GM18873 (cell line): ENCODE results near the gene EXOC2.

Experiments
- ATAC-seq: cut with Tn5 transposase; IDR thresholded peaks from one replicate; pipeline ENCODE4 v1.9.1; 2021; ENCODE audit warnings: mild to moderate bottlenecking, moderate library complexity, moderate number of reproducible peaks; ENCODE audit not compliant: unreplicated experiment, low FRiP score

EXOC2 gene

GRCh38 chr6:505374-505773, 187.6 kb downstream of the EXOC2 start:
- ATAC-seq = no peak

DNA sequence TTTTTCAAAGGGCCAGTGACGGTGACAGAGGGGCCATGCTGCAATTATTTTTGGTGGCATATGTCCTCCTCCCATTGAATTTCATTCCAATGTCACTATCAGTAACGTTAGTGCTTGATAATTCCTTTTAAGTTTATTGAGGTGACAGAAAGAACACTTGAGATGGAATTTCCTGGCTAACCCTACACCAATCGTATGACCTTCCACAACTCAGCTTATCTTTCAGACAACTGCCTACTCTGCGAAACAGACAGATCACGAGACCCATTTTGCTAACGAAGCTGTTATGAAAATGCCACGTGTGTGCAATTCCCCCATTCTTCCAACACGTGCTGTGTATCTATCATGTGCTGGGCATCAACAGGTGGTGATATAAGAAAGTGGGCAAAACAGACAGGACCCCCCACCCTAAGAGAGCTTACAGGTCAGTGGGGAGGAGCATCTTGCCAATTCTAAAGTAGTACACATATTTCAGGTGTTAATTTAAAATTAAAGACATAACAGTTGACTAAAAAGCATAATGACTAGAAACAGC, 188.4 kb downstream of the EXOC2 start:
- ATAC-seq = no peak

- ATAC-seq = no peak
Measured at GRCh38 chr6:503610-504362, 189.2 kb downstream of the EXOC2 start.

GRCh38 chr6:502761-503160, 190.2 kb downstream of the EXOC2 start:
- ATAC-seq = no peak

GRCh38 chr6:501891-502601, 190.9 kb downstream of the EXOC2 start:
- no peak for ATAC-seq

GRCh38 chr6:499617-500016, 193.3 kb downstream of the EXOC2 start:
- ATAC-seq = no peak

DNA sequence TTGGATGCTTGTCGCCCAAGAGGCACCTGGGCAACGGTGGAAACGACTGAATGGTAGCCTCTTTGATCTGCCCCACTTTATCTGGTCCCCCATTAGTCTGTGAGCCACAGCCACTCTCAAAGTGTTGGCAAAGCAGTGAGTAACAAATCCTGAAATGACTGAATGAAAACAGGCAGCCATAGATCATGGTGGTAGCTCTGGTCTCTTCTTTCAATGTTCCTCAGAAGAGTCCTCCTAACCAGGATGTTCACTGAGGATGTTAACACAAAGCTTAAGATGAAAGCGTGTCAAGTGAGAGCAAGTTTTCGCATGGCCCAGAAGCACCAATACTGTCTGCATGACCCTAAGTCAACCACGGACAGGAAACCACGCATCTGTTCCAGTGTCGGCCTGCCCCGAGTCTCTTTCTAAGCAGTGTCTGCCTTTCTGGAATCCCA, 194.1 kb downstream of the EXOC2 start:
- no peak for ATAC-seq

GRCh38 chr6:497258-497657, 195.7 kb downstream of the EXOC2 start:
- ATAC-seq = no peak

DNA sequence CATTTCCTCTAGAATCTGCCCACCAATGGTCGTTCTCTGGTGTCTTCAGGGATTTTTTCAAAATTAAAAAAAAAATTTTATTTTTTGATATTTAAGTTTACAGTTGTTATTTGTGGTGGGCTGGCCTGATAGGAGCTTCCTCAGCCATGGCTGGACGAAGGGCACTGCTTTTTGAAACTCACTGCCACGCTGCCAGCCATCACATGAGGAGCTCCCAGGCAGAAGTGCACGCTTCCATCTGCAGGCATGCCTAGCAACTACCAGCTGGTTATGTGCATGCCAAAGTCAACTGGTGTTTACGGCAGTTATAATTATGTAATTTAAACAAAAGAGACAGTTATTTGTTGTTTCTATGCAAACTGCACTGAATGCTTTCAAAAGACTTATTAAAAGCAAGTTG, 196.3 kb downstream of the EXOC2 start:
- ATAC-seq = no peak

GRCh38 chr6:494394-494793, 198.5 kb downstream of the EXOC2 start:
- ATAC-seq = no peak

DNA sequence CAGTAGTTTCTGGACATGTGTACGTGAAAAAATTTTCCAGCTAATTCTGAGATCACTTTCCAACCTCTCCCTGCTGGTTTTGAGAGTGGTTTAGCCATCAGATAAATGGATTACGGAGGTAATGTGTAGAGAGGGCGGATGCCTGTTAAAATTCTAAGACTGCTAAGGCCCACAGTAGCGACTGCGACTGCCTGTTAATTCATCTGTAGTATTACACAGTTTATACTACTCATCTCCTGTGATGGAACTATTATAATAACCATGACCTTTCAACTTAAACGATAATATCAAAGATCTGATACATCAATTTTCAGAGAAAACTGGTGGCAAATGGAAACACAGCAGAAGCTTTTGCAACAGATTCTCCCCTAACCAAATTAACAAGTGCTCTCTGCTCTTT, 199.1 kb downstream of the EXOC2 start:
- no peak for ATAC-seq

DNA sequence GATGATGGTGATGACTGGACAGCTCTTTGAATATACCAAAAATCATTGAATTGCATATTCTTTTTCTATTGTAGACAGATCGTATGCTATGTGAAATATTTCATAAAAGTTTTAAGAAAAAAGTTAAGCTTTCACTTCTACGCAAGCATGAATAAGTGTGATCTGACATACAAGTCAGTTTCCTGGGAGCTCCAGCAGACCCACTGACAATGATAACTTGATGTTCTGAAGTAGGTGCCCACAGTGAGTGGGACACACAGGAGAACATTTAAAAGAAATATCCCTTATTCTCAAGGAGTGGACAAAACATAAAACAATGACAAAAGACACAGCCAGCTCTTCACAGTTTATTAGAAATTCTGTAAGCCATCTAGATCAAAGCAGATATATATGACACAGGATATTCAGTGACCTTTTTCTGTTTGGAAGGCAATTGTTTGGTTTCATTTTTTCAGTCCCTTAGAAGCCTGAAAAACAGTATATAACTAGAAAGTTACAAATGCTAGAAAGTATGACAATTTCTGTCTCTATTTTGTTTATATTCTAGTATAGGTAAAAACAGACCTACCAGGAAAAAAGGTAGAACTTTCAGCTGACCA, 200.0 kb downstream of the EXOC2 start:
- no peak for ATAC-seq

GRCh38 chr6:492178-492577, 200.8 kb downstream of the EXOC2 start:
- no peak for ATAC-seq

DNA sequence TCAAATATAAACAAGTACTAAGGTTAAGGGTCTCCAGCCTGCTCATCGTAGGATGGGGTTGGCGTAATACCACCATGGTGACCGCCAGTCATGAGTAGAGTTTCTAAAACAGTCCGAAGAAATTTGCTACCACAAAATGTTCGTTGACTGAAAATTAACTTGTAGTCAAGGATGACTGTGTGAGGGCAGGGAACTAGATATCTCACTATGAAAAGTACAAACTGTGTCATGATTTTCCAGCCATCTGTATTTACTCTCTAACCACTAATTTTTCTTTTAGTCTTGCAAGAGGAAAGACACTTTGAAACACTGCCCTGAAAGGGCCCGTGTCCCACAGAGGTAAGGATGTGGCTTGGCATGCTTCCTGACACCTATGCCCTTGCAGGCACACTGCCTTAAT, 201.7 kb downstream of the EXOC2 start:
- no peak for ATAC-seq

GRCh38 chr6:490251-491037, 202.5 kb downstream of the EXOC2 start:
- ATAC-seq = no peak

DNA sequence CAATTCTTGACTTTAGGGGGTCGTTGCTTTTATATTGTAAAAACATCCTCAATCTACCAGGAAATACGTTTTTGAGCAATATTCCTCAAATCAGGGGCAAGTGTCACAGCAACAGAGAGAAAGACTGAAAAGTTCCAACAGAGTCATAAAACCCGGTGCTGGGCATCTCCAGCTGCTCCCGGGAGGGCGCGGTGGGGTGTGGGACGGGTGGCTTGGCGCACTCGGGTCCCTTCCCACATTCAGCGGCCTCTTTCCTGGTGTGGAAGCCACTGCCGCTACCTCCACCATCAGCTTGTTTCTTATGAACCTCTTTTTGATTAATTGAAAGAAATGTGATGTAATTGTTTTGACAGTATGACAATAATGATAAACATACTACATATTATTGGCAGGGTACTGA, 203.2 kb downstream of the EXOC2 start:
- no peak for ATAC-seq

- ATAC-seq = no peak
Measured at GRCh38 chr6:489001-489400, 203.9 kb downstream of the EXOC2 start.

GRCh38 chr6:487956-488355, 205.0 kb downstream of the EXOC2 start:
- ATAC-seq = no peak

DNA sequence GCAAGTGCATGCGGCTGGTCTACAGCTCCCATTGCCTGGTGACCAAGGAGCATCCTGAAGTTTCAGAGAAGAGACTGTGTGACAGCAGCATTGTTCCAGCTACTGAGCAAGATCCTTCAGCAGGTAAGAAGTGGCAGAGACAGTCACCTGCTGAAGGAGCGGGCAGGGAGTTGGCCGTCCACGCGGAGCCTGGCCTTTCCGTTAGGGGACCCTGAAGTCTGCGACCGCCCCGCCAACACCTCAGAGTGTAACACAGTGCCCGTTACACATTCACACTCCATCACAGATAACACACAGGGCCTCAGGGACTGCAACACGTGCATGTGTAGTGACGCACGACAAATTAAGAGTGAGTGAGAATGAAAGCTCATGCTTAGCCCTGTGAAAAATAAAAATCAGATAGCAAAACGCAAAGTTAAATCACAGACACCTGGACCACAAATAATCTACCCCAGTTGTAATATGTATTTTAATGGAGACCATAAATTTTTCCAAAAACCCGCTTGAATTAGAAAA, 207.2 kb downstream of the EXOC2 start:
- ATAC-seq = no peak

DNA sequence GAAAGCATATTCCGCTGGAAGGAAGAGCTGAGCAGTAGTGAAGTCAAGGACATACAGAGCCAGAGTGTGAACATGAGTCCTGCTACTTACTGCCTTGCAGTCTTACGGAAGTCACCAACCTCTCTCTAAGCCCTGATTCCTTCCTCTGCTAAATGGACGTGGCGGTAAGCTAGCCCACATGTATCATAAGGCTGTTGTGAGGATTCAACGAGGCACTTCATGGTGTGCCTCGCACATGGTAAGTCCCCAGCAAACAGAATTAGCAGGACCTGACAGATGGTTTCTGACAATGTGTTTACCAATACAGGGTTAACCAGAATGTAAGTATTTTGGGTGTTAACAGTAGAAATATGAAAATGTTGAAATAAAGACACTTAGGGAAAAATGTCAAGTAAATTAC, 208.2 kb downstream of the EXOC2 start:
- no peak for ATAC-seq
